K562 (cell line): ENCODE measurements around the gene ITGB5. TPM values are rescaled to one million over a fixed set of nuclear protein-coding genes. Genes with fewer than 3 reads are reported as not detected.

Experiments used
- CTCF ChIP-seq, 3 experiments: IDR thresholded peaks in 2 of 3; conservative IDR thresholded peaks in 1 of 3; 2 replicates each; pipeline ENCODE4 v1.5.1; 2011 to 2012; ENCODE audit warnings: low read length in 3 of 3, mild to moderate bottlenecking in 3 of 3, control low read depth in 2 of 3, improper control_type of control experiment in 1 of 3, inconsistent platforms in 1 of 3, low read depth in 1 of 3, mixed read lengths in 1 of 3, moderate library complexity in 1 of 3; ENCODE audit not compliant: insufficient read depth in 2 of 3
- FOXK1 ChIP-seq: sonication (generic); formaldehyde crosslinking; IDR thresholded peaks from 2 replicates; pipeline ENCODE4 v1.8.0; 2022; ENCODE audit warnings: missing genetic modification reagents, mild to moderate bottlenecking, borderline replicate concordance
- FOXP1 ChIP-seq: sonication (generic); formaldehyde crosslinking; IDR thresholded peaks from 2 replicates; pipeline ENCODE4 v1.8.0; 2022; ENCODE audit warnings: mild to moderate bottlenecking, missing genetic modification reagents
- GTF3C2 ChIP-seq: IDR thresholded peaks from 3 replicates; pipeline ENCODE4 v1.6.1; 2011; ENCODE audit warnings: borderline replicate concordance, mild to moderate bottlenecking, moderate library complexity; ENCODE audit not compliant: insufficient read length; ENCODE audit errors: extremely low read depth
- POLR2AphosphoS2 ChIP-seq: IDR thresholded peaks from 2 replicates; pipeline ENCODE4 v1.6.1; 2012; ENCODE audit warnings: low read length, improper control_type of control experiment
- SAP30 ChIP-seq: fragments of 200-600 bp; sonication (generic); IDR thresholded peaks from 2 replicates; pipeline ENCODE4 v1.6.1; 2012; ENCODE audit warnings: borderline replicate concordance, low read depth, mild to moderate bottlenecking, moderate library complexity, low read length, control low read depth, inconsistent platforms; ENCODE audit not compliant: insufficient read depth, poor library complexity, severe bottlenecking
- SNAPC5 ChIP-seq: fragments of 250-450 bp; sonication (Bioruptor Pico); IDR thresholded peaks from 2 replicates; pipeline ENCODE4 v1.8.0; 2021; ENCODE audit warnings: moderate library complexity, mild to moderate bottlenecking, inconsistent platforms
- TGIF2 ChIP-seq: sonication (generic); formaldehyde crosslinking; IDR thresholded peaks from 2 replicates; pipeline ENCODE4 v1.8.1; 2022; ENCODE audit warnings: mild to moderate bottlenecking, missing genetic modification reagents, moderate library complexity
- ZBTB5 ChIP-seq: fragments of 450-650 bp; IDR thresholded peaks from 2 replicates; pipeline ENCODE4 v1.6.1; 2017; ENCODE audit warnings: antibody characterized with exemption
- ZBTB9 ChIP-seq: fragments of 450-650 bp; formaldehyde crosslinking; IDR thresholded peaks from 2 replicates; pipeline ENCODE4 v1.4.0; 2020; ENCODE audit warnings: mild to moderate bottlenecking, moderate library complexity
- ZNF707 ChIP-seq: fragments of 250-450 bp; sonication (Bioruptor Pico); conservative IDR thresholded peaks from 2 replicates; pipeline ENCODE4 v1.8.0; 2022; ENCODE audit warnings: inconsistent platforms, mild to moderate bottlenecking, moderate library complexity
- polyA plus RNA-seq, 8 experiments: library from polyadenylated mRNA; depleted of rRNA in 4 of 8; stranded (reverse) in 5 of 8; unstranded in 3 of 8; fragments of >200 nt; fragmentation: Nextera tagmentation in 2 of 8; fragmentation: Illumina TruSeq in 1 of 8; extraction: Ambion mirVana in 2 of 8; extraction: Trizol in 1 of 8; gene quantifications; 2 replicates each; pipeline versions ENCODE4 v1.2.1 to v1.2.3, GENCODE V29; 2011 to 2014; ENCODE audit warnings: inconsistent platforms in 1 of 8, missing spikeins in 1 of 8
- total RNA-seq, 7 experiments: library from RNA; depleted of rRNA in 6 of 7; stranded (reverse); fragments of >200 nt in 6 of 7; fragmentation: Illumina TruSeq in 2 of 7; extraction: Trizol in 2 of 7; gene quantifications; 2 replicates each; pipeline versions ENCODE4 v1.2.1 to v1.2.3, GENCODE V29; 2011 to 2021; ENCODE audit warnings: low replicate concordance in 1 of 7

ITGB5 gene
- total and polyA plus RNA-seq, 9 of the 15 experiments (the other 6 are each of a cell fraction or from before 2014, with no cell fraction given) = 1.7 to 46.8 (median 9.9) TPM

- TF ChIP-seq FOXK1 (no peak), SNAPC5 (no peak), GTF3C2 (no peak), SAP30 (no peak), ZBTB5 (no peak), FOXP1 (CRISPR knock-in tag) (no peak), ZBTB9 (no peak), CTCF (IDR thresholded peaks at IDR 0.05 in 2 of 3, conservative IDR thresholded peaks at IDR 0.05 in 1 of 3; ENCODE audit: insufficient read depth in 2 of 3, low read depth in 1 of 3, low read length in 3 of 3) (no peak), ZNF707 (CRISPR knock-in tag) (no peak), TGIF2 (CRISPR knock-in tag) (no peak), POLR2AphosphoS2 (no peak)
Measured at GRCh38 chr3:124812291-124813265, 74.6 kb downstream of the ITGB5 start (continued).
